HCT116 (cell line): Measurements from ENCODE around the gene BCL11B. TPM values are rescaled to one million over a fixed set of nuclear protein-coding genes. Genes with fewer than 3 reads are reported as not detected.

Source experiments
- ATAC-seq: fragments of 200-7000 bp; cut with Tn5 transposase; 2 replicates; pipeline ENCODE4 v1.9.1; 2020; ENCODE audit warnings: mild to moderate bottlenecking, moderate library complexity
- BruUV-seq: library from RNA; stranded (reverse); fragments of 400-500 nt; replicated peaks from 2 replicates; lab custom pipeline; 2021; lab: Mats Ljungman, UMichigan
- CTCF ChIA-PET: fragments of 300-600 bp; sonication (Branson Sonifier 250); formaldehyde crosslinking; loops from one replicate; lab custom pipeline; 2021; ENCODE audit warnings: antibody characterized with exemption; lab: Charles Lee
- POLR2A ChIA-PET: fragments of 300-600, 350-600 bp; sonication (Branson Sonifier 250); formaldehyde crosslinking; loops from one replicate; lab custom pipeline; 2021; ENCODE audit warnings: antibody characterized with exemption; lab: Charles Lee
- RAD21 ChIA-PET, 2 experiments: fragments of 300-600 bp; sonication (Branson Sonifier 250); formaldehyde crosslinking; loops; one replicate each; lab custom pipeline; 2023; ENCODE audit warnings: low total read pairs in 2 of 2; ENCODE audit not compliant: uncharacterized antibody in 2 of 2, unreplicated experiment in 2 of 2, low non-redundant PET in 1 of 2; lab: Charles Lee
- DNase-seq: peaks from one replicate; pipeline ENCODE4 v3.0.0-alpha.2; 2010; ENCODE audit warnings: low read depth, low spot score
- H2AFZ ChIP-seq: fragments of 200-600 bp; shearing (Covaris generic), sonication (generic); 2 replicates; pipeline ENCODE4 v1.6.1; 2017; ENCODE audit warnings: low read depth, mixed run types, mixed read lengths, antibody characterized with exemption, low read length; ENCODE audit not compliant: poor library complexity, severe bottlenecking
- H3K27ac ChIP-seq: 2 replicates; pipeline ENCODE4 v1.5.1; 2012; ENCODE audit warnings: low read depth, low read length
- H3K27me3 ChIP-seq: fragments of 200-600 bp; sonication (generic); 2 replicates; pipeline ENCODE4 v1.6.1; 2016; ENCODE audit warnings: mixed run types, low read length, mixed read lengths; ENCODE audit not compliant: insufficient read depth
- H3K36me3 ChIP-seq, 2 experiments: fragments of 200-500 bp in 1 of 2; fragments of 200-600 bp in 1 of 2; sonication (Bioruptor generic) in 1 of 2; sonication (generic) in 1 of 2; 2 replicates each; pipeline versions ENCODE4 v1.5.1 to v1.6.1; 2014 to 2016; ENCODE audit warnings: low read length in 2 of 2, inconsistent platforms in 1 of 2, mixed read lengths in 1 of 2, mixed run types in 1 of 2; ENCODE audit not compliant: insufficient read depth in 2 of 2, control insufficient read depth in 1 of 2
- H3K4me1 ChIP-seq, 2 experiments: fragments of 200-600 bp in 1 of 2; sonication (generic) in 1 of 2; 2 replicates each; pipeline versions ENCODE4 v1.5.1 to v1.6.1; 2012 to 2017; ENCODE audit warnings: low read length in 2 of 2, inconsistent platforms in 1 of 2, mild to moderate bottlenecking in 1 of 2, mixed read lengths in 1 of 2, mixed run types in 1 of 2, moderate library complexity in 1 of 2; ENCODE audit not compliant: insufficient read depth in 2 of 2, control insufficient read depth in 1 of 2
- H3K4me2 ChIP-seq: fragments of 200-600 bp; sonication (generic); 2 replicates; pipeline ENCODE4 v1.6.1; 2017; ENCODE audit warnings: mixed run types, low read length, mixed read lengths
- H3K4me3 ChIP-seq, 2 experiments: fragments of 200-600 bp in 1 of 2; sonication (generic) in 1 of 2; replicated peaks in 1 of 2; 2 replicates each; pipeline ENCODE4 v1.5.1; 2011 to 2016; ENCODE audit warnings: low read length in 2 of 2, control low read depth in 1 of 2, low read depth in 1 of 2, mild to moderate bottlenecking in 1 of 2, mixed read lengths in 1 of 2, mixed run types in 1 of 2
- H3K79me2 ChIP-seq: fragments of 200-600 bp; sonication (generic); 2 replicates; pipeline ENCODE4 v1.6.1; 2017; ENCODE audit warnings: mild to moderate bottlenecking, mixed run types, low read length, moderate library complexity, mixed read lengths; ENCODE audit not compliant: insufficient read depth
- H3K9ac ChIP-seq: fragments of 200-600 bp; sonication (generic); 2 replicates; pipeline ENCODE4 v1.6.1; 2016; ENCODE audit warnings: low read length, mixed read lengths
- H3K9me2 ChIP-seq: fragments of 200-600 bp; sonication (generic), shearing (Covaris generic); 2 replicates; pipeline ENCODE4 v1.6.1; 2017; ENCODE audit warnings: mixed run types, mild to moderate bottlenecking, moderate library complexity; ENCODE audit not compliant: insufficient read depth
- H3K9me3 ChIP-seq, 2 experiments: fragments of 200-500 bp in 1 of 2; fragments of 200-600 bp in 1 of 2; sonication (Bioruptor generic) in 1 of 2; sonication (generic) in 1 of 2; 2 replicates each; pipeline ENCODE4 v1.6.1; 2014 to 2017; ENCODE audit warnings: low read length in 2 of 2, mixed read lengths in 2 of 2, inconsistent platforms in 1 of 2, low read depth in 1 of 2, mild to moderate bottlenecking in 1 of 2, mixed run types in 1 of 2, moderate library complexity in 1 of 2; ENCODE audit not compliant: control insufficient read depth in 1 of 2, insufficient read depth in 1 of 2
- H4K20me1 ChIP-seq: fragments of 200-600 bp; sonication (generic), shearing (Covaris generic); 2 replicates; pipeline ENCODE4 v1.6.1; 2017; ENCODE audit warnings: mixed run types, mild to moderate bottlenecking, moderate library complexity; ENCODE audit not compliant: insufficient read depth
- CEBPB ChIP-seq: IDR thresholded peaks from 2 replicates; pipeline ENCODE4 v1.6.1; 2012; ENCODE audit warnings: low read depth
- ELF1 ChIP-seq: IDR thresholded peaks from 2 replicates; pipeline ENCODE4 v1.6.1; 2012; ENCODE audit warnings: low read depth, borderline replicate concordance
- EZH2 ChIP-seq: fragments of 200-600 bp; sonication (generic); IDR thresholded peaks from 2 replicates; pipeline ENCODE4 v1.6.1; 2017; ENCODE audit warnings: antibody characterized with exemption, mixed run types
- EZH2phosphoT487 ChIP-seq: fragments of 200-600 bp; IDR thresholded peaks from 2 replicates; pipeline ENCODE4 v1.6.1; 2018; ENCODE audit warnings: antibody characterized with exemption, borderline replicate concordance
- JUND ChIP-seq: IDR thresholded peaks from 2 replicates; pipeline ENCODE4 v1.6.1; 2012
- POLR2A ChIP-seq: IDR thresholded peaks from 2 replicates; pipeline ENCODE4 v1.7.0; 2011; ENCODE audit warnings: borderline replicate concordance; ENCODE audit not compliant: insufficient read depth, insufficient read length; ENCODE audit errors: extremely low read depth
- SP1 ChIP-seq: IDR thresholded peaks from 2 replicates; pipeline ENCODE4 v1.6.1; 2012; ENCODE audit warnings: low read depth
- TCF7L2 ChIP-seq: IDR thresholded peaks from 2 replicates; pipeline ENCODE4 v1.7.0; 2011; ENCODE audit warnings: borderline replicate concordance, inconsistent platforms; ENCODE audit not compliant: insufficient read depth, insufficient read length; ENCODE audit errors: extremely low read depth
- ZFX ChIP-seq: fragments of 450-650 bp; IDR thresholded peaks from 2 replicates; pipeline ENCODE4 v1.6.1; 2017
- intact Hi-C: fragments of 100-400 bp; cut with micrococcal nuclease; formaldehyde crosslinking; loops from 2 replicates; pipeline ENCODE4 v1.10.0; 2022
- total RNA-seq: library from RNA; stranded (reverse); gene quantifications from one replicate; pipeline ENCODE4 v1.2.1, GENCODE V29; 2021; ENCODE audit not compliant: unreplicated experiment
- TF ChIP-seq, protein P1 (sequence below): IDR thresholded peaks from 2 replicates; pipeline ENCODE4 v1.6.1; 2012; ENCODE audit warnings: low read depth
- TF ChIP-seq, protein P2 (sequence below): IDR thresholded peaks from 2 replicates; pipeline ENCODE4 v1.6.1; 2012

Gene BCL11B
- total RNA-seq, 1 experiment from 2014 or later = 1.1 TPM

- TF ChIP-seq, protein P1, sequence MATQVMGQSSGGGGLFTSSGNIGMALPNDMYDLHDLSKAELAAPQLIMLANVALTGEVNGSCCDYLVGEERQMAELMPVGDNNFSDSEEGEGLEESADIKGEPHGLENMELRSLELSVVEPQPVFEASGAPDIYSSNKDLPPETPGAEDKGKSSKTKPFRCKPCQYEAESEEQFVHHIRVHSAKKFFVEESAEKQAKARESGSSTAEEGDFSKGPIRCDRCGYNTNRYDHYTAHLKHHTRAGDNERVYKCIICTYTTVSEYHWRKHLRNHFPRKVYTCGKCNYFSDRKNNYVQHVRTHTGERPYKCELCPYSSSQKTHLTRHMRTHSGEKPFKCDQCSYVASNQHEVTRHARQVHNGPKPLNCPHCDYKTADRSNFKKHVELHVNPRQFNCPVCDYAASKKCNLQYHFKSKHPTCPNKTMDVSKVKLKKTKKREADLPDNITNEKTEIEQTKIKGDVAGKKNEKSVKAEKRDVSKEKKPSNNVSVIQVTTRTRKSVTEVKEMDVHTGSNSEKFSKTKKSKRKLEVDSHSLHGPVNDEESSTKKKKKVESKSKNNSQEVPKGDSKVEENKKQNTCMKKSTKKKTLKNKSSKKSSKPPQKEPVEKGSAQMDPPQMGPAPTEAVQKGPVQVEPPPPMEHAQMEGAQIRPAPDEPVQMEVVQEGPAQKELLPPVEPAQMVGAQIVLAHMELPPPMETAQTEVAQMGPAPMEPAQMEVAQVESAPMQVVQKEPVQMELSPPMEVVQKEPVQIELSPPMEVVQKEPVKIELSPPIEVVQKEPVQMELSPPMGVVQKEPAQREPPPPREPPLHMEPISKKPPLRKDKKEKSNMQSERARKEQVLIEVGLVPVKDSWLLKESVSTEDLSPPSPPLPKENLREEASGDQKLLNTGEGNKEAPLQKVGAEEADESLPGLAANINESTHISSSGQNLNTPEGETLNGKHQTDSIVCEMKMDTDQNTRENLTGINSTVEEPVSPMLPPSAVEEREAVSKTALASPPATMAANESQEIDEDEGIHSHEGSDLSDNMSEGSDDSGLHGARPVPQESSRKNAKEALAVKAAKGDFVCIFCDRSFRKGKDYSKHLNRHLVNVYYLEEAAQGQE = no peak
- TF ChIP-seq ELF1 = no peak
- TF ChIP-seq JUND = no peak
- TF ChIP-seq, protein P2, sequence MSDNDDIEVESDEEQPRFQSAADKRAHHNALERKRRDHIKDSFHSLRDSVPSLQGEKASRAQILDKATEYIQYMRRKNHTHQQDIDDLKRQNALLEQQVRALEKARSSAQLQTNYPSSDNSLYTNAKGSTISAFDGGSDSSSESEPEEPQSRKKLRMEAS = no peak
- TF ChIP-seq EZH2phosphoT487 = no peak
- no peak for TF ChIP-seq SP1
- no peak for TF ChIP-seq EZH2
- no peak for TF ChIP-seq CEBPB
- no peak for TF ChIP-seq POLR2A
- TF ChIP-seq ZFX = no peak
These were observed 79.9 kb downstream of the BCL11B start (continued) for GRCh38 chr14:99192028-99192621.

- DNase-seq = no peak
- ChIA-PET POLR2A (no interaction called here), RAD21 (no interaction called here), CTCF (no interaction called here)
- H3K4me2 ChIP-seq = no peak overlapping the region
- intact Hi-C loops = no loop called here
- ATAC-seq = no peak
- BruUV-seq = no TSS peak
- H3K4me3 ChIP-seq = no peak overlapping the region
- no peak overlapping the region for H3K9ac ChIP-seq
- no peaks in the 10 kb centered on the region for H3K79me2 ChIP-seq
- no peaks in the 10 kb centered on the region for H3K36me3 ChIP-seq
- no peaks in the 10 kb centered on the region for H4K20me1 ChIP-seq
- no peaks in the 10 kb centered on the region for H3K27me3 ChIP-seq
- H3K9me3 ChIP-seq = no peaks in the 10 kb centered on the region
- H3K4me1 ChIP-seq = no peaks in the 10 kb centered on the region
- TF ChIP-seq TCF7L2 (no peak), CEBPB (no peak), POLR2A (no peak)
- TF ChIP-seq, protein P2 = no peak
- no peak overlapping the region for H2AFZ ChIP-seq
- no peaks in the 10 kb centered on the region for H3K9me2 ChIP-seq
- no peak overlapping the region for H3K27ac ChIP-seq
These were observed 80.5 kb downstream of the BCL11B start for GRCh38 chr14:99191395-99192027.
